A549 (cell line): ENCODE data around the gene RTN4RL1. TPM values are rescaled to one million over a fixed set of nuclear protein-coding genes. Genes with fewer than 3 reads are reported as not detected.
A peak's percentile ranks its signal among the peaks of the same experiment; 100 is the strongest.

Source experiments
- ATAC-seq, 2 experiments: fragments of 200-7000 bp in 1 of 2; fragments of >200 bp in 1 of 2; cut with Nextera tagmentation in 1 of 2; cut with Tn5 transposase in 1 of 2; 3 replicates each; pipeline versions ENCODE4 v1.8.0 to v1.9.1; 2018 to 2020; ENCODE audit warnings: mild to moderate bottlenecking in 1 of 2, moderate library complexity in 1 of 2
- CTCF ChIA-PET: fragments of 300-600 bp; sonication (Branson Sonifier 250); formaldehyde crosslinking; extraction: SDS; loops from one replicate; lab custom pipeline; 2021; ENCODE audit warnings: antibody characterized with exemption, inconsistent platforms; lab: Yijun Ruan, JAX
- POLR2A ChIA-PET: fragments of 350-600 bp; formaldehyde crosslinking; extraction: SDS; loops from one replicate; lab custom pipeline; 2021; ENCODE audit warnings: antibody characterized with exemption, inconsistent platforms; lab: Yijun Ruan, JAX
- DNase-seq, 2 experiments: peaks; one replicate each; pipeline versions ENCODE4 v3.0.0 to v3.0.0-alpha.2; 2011 to 2016; ENCODE audit warnings: low read depth in 1 of 2, low spot score in 1 of 2
- FAIRE-seq: peaks from 2 replicates; lab custom pipeline; 2011; peaks lifted over from hg19 to GRCh38; lab: Jason Lieb, UNC
- H3K27ac ChIP-seq, 2 experiments: fragments of >200 bp; sonication (Bioruptor Twin); formaldehyde crosslinking; 3 replicates each; pipeline ENCODE4 v1.5.1; 2016 to 2017
- H3K4me1 ChIP-seq: fragments of >200 bp; sonication (Bioruptor Twin); formaldehyde crosslinking; 3 replicates; pipeline ENCODE4 v1.6.1; 2016
- H3K4me2 ChIP-seq: fragments of >200 bp; sonication (Bioruptor Twin); formaldehyde crosslinking; 3 replicates; pipeline ENCODE4 v1.6.1; 2016
- H3K4me3 ChIP-seq: fragments of >200 bp; sonication (Bioruptor Twin); formaldehyde crosslinking; 3 replicates; pipeline ENCODE4 v1.5.1; 2016
- H3K9me3 ChIP-seq: fragments of >200 bp; sonication (Bioruptor Twin); formaldehyde crosslinking; 3 replicates; pipeline ENCODE4 v1.6.1; 2016
- BCL3 ChIP-seq: fragments of >200 bp; sonication (Bioruptor Twin); formaldehyde crosslinking; IDR thresholded peaks from 3 replicates; pipeline ENCODE4 v1.6.1; 2016
- CBX2 ChIP-seq: fragments of 200-600 bp; sonication (generic); IDR thresholded peaks from 2 replicates; pipeline ENCODE4 v1.6.1; 2016; ENCODE audit warnings: low read depth, mild to moderate bottlenecking, borderline replicate concordance
- CBX8 ChIP-seq: fragments of 200-600 bp; sonication (generic); IDR thresholded peaks from 2 replicates; pipeline ENCODE4 v1.6.1; 2016
- CHD4 ChIP-seq: fragments of 200-600 bp; sonication (generic); IDR thresholded peaks from 2 replicates; pipeline ENCODE4 v1.6.1; 2016; ENCODE audit warnings: antibody characterized with exemption, mild to moderate bottlenecking, borderline replicate concordance
- CTCF ChIP-seq: fragments of >200 bp; sonication (Bioruptor Twin); formaldehyde crosslinking; IDR thresholded peaks from 3 replicates; pipeline ENCODE4 v1.5.1; 2016
- EHMT2 ChIP-seq: fragments of 200-600 bp; sonication (generic); IDR thresholded peaks from 2 replicates; pipeline ENCODE4 v1.6.1; 2016; ENCODE audit warnings: antibody characterized with exemption, low read depth, mild to moderate bottlenecking, moderate library complexity
- FOXS1 ChIP-seq: fragments of 250-450 bp; sonication (Bioruptor Pico); IDR thresholded peaks from 2 replicates; pipeline ENCODE4 v1.5.0; 2020; ENCODE audit warnings: mild to moderate bottlenecking, moderate library complexity
- GATA3 ChIP-seq: IDR thresholded peaks from 2 replicates; pipeline ENCODE4 v1.6.1; 2012; ENCODE audit warnings: borderline replicate concordance
- HEYL ChIP-seq: fragments of 250-450 bp; sonication (Bioruptor Pico); IDR thresholded peaks from 2 replicates; pipeline ENCODE4 v1.8.0; 2021; ENCODE audit warnings: mild to moderate bottlenecking, moderate library complexity
- KDM1A ChIP-seq: fragments of 200-600 bp; sonication (generic); IDR thresholded peaks from 2 replicates; pipeline ENCODE4 v1.6.1; 2016; ENCODE audit warnings: low read depth, mild to moderate bottlenecking
- KDM5A ChIP-seq: fragments of 200-600 bp; sonication (generic); IDR thresholded peaks from 2 replicates; pipeline ENCODE4 v1.6.1; 2016; ENCODE audit warnings: antibody characterized with exemption, mild to moderate bottlenecking
- MAFK ChIP-seq: fragments of 450-650 bp; IDR thresholded peaks from 2 replicates; pipeline ENCODE4 v1.6.1; 2014; ENCODE audit not compliant: partially characterized antibody
- NPAS2 ChIP-seq: fragments of 250-450 bp; sonication (Bioruptor Pico); IDR thresholded peaks from 2 replicates; pipeline ENCODE4 v1.8.0; 2022; ENCODE audit warnings: mild to moderate bottlenecking, moderate library complexity, borderline replicate concordance
- NR3C1 ChIP-seq: fragments of >200 bp; sonication (Bioruptor Twin); formaldehyde crosslinking; IDR thresholded peaks from 3 replicates; pipeline ENCODE4 v1.6.1; 2017
- PBX3 ChIP-seq: IDR thresholded peaks from 2 replicates; pipeline ENCODE4 v1.6.1; 2012
- PHF8 ChIP-seq: fragments of 200-600 bp; sonication (generic); IDR thresholded peaks from 2 replicates; pipeline ENCODE4 v1.6.1; 2016; ENCODE audit warnings: low read depth, mild to moderate bottlenecking, antibody characterized with exemption, moderate library complexity, borderline replicate concordance
- POLR2A ChIP-seq: IDR thresholded peaks from 2 replicates; pipeline ENCODE4 v1.6.1; 2012; ENCODE audit warnings: mild to moderate bottlenecking, low read length
- POLR2AphosphoS2 ChIP-seq: conservative IDR thresholded peaks from 2 replicates; pipeline ENCODE4 v1.6.1; 2012; ENCODE audit warnings: low read length, improper control_type of control experiment, inconsistent platforms
- RARB ChIP-seq: fragments of 250-450 bp; sonication (Bioruptor Pico); IDR thresholded peaks from 2 replicates; pipeline ENCODE4 v1.8.0; 2021; ENCODE audit warnings: mild to moderate bottlenecking, moderate library complexity
- RNF2 ChIP-seq: fragments of 200-600 bp; sonication (generic); IDR thresholded peaks from 2 replicates; pipeline ENCODE4 v1.6.1; 2016; ENCODE audit warnings: low read depth, mild to moderate bottlenecking, antibody characterized with exemption, moderate library complexity, borderline replicate concordance
- SREBF2 ChIP-seq: fragments of 450-650 bp; IDR thresholded peaks from 2 replicates; pipeline ENCODE4 v1.6.1; 2014; ENCODE audit warnings: mild to moderate bottlenecking, moderate library complexity
- ZFP36 ChIP-seq: fragments of 450-650 bp; IDR thresholded peaks from 2 replicates; pipeline ENCODE4 v1.6.1; 2014; ENCODE audit warnings: borderline replicate concordance; ENCODE audit not compliant: partially characterized antibody
- WGBS: methylation state at CpG from one replicate; pipeline ENCODE4 v1.1.6; 2017; ENCODE audit errors: missing lambda C conversion rate; 5-methylcytosine and 5-hydroxymethylcytosine counted together
- polyA plus RNA-seq, 4 experiments: library from polyadenylated mRNA; depleted of rRNA in 3 of 4; stranded (reverse); fragments of >200 nt; fragmentation: RNase III in 1 of 4; extraction: RNeasy Plus Mini Kit Qiagen cat#74134 plus additional on column Dnase treatment in 1 of 4; gene quantifications; 2 replicates in 3 of 4; 3 replicates in 1 of 4; pipeline ENCODE4 v1.2.3, GENCODE V29; 2011 to 2017

RTN4RL1 gene
- polyA plus RNA-seq, 2 of the 4 experiments (the other 2 are of a cell fraction): 0.39 to 1.5 TPM

- TF ChIP-seq GATA3 (no peak), NPAS2 (CRISPR knock-in tag) (no peak), EHMT2 (no peak), SREBF2 (no peak), ZFP36 (no peak), KDM5A (no peak)
- Histone ChIP-seq H3K4me2 (no peak overlapping the region), H3K9me3 (no peaks in the 10 kb centered on the region), H3K27ac (0 out of 6 replicates have a peak overlapping the region, but pooled peaks of 1 of the 2 experiments have one; percentile 8), H3K4me1 (no peaks in the 10 kb centered on the region), H3K4me3 (no peak overlapping the region)
- WGBS: 66% methylated on average over 20 of the region's 20 CpGs
- FAIRE-seq (no peak), ATAC-seq (peak; percentile 8 to 24; a peak in 3 of 6 replicates), DNase-seq (no peak)
- ChIA-PET CTCF (interaction anchor here (0.6 kb wide), 1 partner anchor 19 kb away, joined by 5 read pairs; no protein-coding TSS in a partner anchor), POLR2A (no interaction called here)
Observed at GRCh38 chr17:1946021-1946932, 78.9 kb downstream of the RTN4RL1 start.

- no peak for DNase-seq
- no peak for FAIRE-seq
- ATAC-seq: no peak
Observed at GRCh38 chr17:1945621-1946020, 79.5 kb downstream of the RTN4RL1 start.

More at GRCh38 chr17:1945621-1946020, 79.5 kb downstream of the RTN4RL1 start:
- H3K4me3 ChIP-seq: no peak overlapping the region
- H3K4me2 ChIP-seq: no peak overlapping the region
- H3K4me1 ChIP-seq: no peaks in the 10 kb centered on the region
- 87% methylated on average over 12 of the region's 12 CpGs for WGBS
- POLR2A ChIA-PET: no interaction called here
- CTCF ChIA-PET: interaction anchor here (0.6 kb wide), 1 partner anchor 18 kb away, joined by 5 read pairs; no protein-coding TSS in a partner anchor
- no peak for TF ChIP-seq CBX8
- TF ChIP-seq HEYL (CRISPR knock-in tag): no peak
- no peak for TF ChIP-seq CBX2
- no peak for TF ChIP-seq CHD4
- no peak for TF ChIP-seq POLR2A
- TF ChIP-seq NR3C1: no peak
- TF ChIP-seq MAFK: no peak
- no peak for TF ChIP-seq RNF2
- no peak for TF ChIP-seq GATA3
- TF ChIP-seq KDM1A: no peak
- TF ChIP-seq BCL3: no peak
- no peak for TF ChIP-seq RARB (CRISPR knock-in tag)
- TF ChIP-seq PBX3: no peak
- no peak for TF ChIP-seq PHF8
- TF ChIP-seq FOXS1 (CRISPR knock-in tag): no peak
- no peak for TF ChIP-seq POLR2AphosphoS2
- no peak for TF ChIP-seq CTCF
- H3K27ac ChIP-seq: 0 out of 6 replicates have a peak overlapping the region, but pooled peaks of 1 of the 2 experiments have one; percentile 8
- H3K9me3 ChIP-seq: no peaks in the 10 kb centered on the region
